NCI-H1092 (cell line): Measurements from ENCODE around the gene BNIP5.

Experiments used
- DNase-seq: peaks from one replicate; lab custom pipeline; 2025; lab: John Stamatoyannopoulos, UW

BNIP5 gene

DNA sequence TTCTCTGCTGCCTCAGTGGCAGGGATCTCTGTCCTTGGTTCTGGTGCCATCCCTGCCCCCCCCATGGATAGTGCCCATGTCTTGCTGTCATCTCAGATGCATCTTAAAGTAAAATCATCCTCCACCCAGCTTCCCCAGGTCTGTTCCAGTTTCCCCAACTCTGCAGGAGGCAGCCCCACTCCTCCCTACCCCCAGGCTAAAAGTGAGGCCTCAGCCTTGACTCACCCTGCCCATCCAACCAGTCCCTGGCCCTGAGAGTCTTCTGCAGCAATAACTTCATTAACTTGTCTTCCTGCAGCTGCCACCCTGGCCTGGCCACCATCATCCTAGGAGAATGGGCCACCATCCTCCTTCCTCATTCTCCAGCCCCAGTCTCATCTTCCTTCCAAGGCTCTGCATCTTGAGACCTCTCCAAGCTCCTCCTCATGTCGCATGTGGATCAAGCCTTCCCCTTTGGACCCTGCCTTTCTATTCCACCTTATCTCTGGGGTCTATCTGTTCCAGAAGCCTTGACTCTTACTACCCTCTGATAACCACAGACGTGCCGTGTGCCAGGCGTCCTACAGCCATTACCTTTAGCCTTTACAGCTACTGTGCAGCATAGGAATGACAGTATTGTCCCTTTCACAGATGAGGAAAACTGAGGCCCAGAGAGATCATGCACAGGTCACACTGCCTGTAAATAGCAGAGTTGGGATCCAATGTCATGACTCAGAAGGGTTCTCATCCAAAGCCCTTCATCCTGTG is 68.8 kb downstream of the BNIP5 start:
- DNase-seq, result no peak

DNA sequence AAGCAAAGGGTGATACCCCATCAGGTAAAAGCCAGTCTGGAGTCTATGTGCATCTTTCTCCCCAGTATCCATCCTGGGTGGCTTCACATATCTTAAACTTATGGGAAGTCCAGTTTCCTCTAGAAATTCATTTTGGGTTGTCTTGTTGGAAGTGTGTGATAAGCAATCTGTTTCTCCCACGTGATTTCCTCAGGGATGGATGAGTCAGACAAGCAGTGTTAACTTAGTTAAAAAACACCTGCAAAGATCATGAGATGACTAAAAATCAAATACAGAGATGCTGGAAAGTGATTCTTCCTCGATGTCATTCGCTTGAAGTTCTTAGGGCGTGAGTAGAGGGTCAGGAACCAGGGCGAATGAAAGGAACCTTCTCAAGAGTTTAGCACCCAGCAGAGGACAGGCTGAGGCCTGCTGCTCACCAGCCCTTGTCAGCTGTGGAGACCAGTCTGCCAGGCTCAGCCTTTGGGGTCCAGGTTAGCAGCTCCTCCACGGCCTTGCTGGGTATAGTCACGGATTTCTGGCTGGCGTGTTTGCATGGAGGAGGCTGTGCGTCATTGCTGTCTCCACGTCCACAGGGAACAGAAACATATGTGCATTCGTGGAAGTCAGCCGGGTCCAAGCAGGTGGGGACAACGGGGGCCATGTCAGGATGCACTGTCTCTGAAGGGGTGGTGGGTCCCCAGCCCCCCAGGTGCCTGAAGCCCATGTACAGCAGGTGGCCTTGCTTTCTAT is 69.6 kb downstream of the BNIP5 start:
- no peak for DNase-seq
